ENCODE results near the gene COQ8B. TPM values are rescaled to one million over a fixed set of nuclear protein-coding genes. Genes with fewer than 3 reads are reported as not detected.
"Not testable (repeated sequence)": the region's sequence is repeated elsewhere in the genome, so short reads cannot be mapped to it uniquely, and the experiment has no call there.

COQ8B gene
- total RNA-seq, 1 donor from 2014 or later = 43.9 TPM

- peaks cover 12% of the 10 kb centered on the region for H3K4me1 ChIP-seq
- TF ChIP-seq, protein P1, sequence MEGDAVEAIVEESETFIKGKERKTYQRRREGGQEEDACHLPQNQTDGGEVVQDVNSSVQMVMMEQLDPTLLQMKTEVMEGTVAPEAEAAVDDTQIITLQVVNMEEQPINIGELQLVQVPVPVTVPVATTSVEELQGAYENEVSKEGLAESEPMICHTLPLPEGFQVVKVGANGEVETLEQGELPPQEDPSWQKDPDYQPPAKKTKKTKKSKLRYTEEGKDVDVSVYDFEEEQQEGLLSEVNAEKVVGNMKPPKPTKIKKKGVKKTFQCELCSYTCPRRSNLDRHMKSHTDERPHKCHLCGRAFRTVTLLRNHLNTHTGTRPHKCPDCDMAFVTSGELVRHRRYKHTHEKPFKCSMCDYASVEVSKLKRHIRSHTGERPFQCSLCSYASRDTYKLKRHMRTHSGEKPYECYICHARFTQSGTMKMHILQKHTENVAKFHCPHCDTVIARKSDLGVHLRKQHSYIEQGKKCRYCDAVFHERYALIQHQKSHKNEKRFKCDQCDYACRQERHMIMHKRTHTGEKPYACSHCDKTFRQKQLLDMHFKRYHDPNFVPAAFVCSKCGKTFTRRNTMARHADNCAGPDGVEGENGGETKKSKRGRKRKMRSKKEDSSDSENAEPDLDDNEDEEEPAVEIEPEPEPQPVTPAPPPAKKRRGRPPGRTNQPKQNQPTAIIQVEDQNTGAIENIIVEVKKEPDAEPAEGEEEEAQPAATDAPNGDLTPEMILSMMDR (IDR thresholded peaks at IDR 0.05) = no peak
- ATAC-seq = peak in 1 of 2 donors; percentile 53
- H3K36me3 ChIP-seq = no peaks in the 10 kb centered on the region
- no peak overlapping the region for H3K4me3 ChIP-seq
- peak overlapping the region; percentile 61 for H3K27ac ChIP-seq
- no peaks in the 10 kb centered on the region for H3K9me3 ChIP-seq
- DNase-seq = no peak
- intact Hi-C loops (cut with DNase I) = no loop called here
- H3K27me3 ChIP-seq (ENCODE audit: low read depth) = no peaks in the 10 kb centered on the region
Observed at GRCh38 chr19:40650749-40651305, 65.9 kb downstream of the COQ8B start.

GRCh38 chr19:40649903-40650675 is 66.6 kb downstream of the COQ8B start:
- H3K9me3 ChIP-seq; H3K36me3 ChIP-seq; DNase-seq; H3K27me3 ChIP-seq (ENCODE audit: low read depth); intact Hi-C loops (cut with DNase I); H3K4me3 ChIP-seq; ATAC-seq: not testable (repeated sequence)
- Histone ChIP-seq H3K4me1 (peaks cover 20% of the 10 kb centered on the region), H3K27ac (peak overlapping the region; percentile 61)

DNA sequence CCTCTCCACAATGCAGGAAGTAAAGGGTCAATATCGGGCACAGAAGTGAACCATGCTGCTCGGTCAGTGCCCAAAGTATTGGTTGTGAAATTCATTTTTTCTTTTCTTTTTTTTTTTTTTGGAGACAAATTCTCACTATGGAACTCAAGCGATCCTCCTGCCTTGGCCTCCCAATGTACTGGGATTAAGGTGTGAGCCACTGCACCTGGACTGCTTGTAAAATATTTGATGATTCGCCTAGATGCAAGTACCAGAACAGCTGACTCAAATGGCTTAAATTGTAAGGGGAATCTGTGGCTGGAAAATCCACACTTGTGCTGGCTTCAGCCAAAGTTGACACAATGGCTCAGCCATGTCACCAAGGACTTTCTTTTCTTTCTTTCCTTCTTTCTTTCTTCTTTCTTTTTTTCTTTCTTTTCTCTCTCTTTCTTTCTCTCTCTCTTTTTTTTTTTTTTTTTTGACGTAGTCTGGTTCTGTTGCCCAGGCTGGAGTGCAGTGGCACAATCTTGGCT is 69.9 kb downstream of the COQ8B start:
- ATAC-seq = peak in 1 of 2 donors; percentile 27
- H3K4me3 ChIP-seq = no peak overlapping the region
- no peaks in the 10 kb centered on the region for H3K9me3 ChIP-seq
- no peaks in the 10 kb centered on the region for H3K27me3 ChIP-seq (ENCODE audit: low read depth)
- intact Hi-C loops (cut with DNase I) = no loop called here
- TF ChIP-seq, protein P1 (IDR thresholded peaks at IDR 0.05) = no peak
- DNase-seq = peak; percentile 9
- H3K27ac ChIP-seq = peak overlapping the region; percentile 65
- H3K36me3 ChIP-seq = no peaks in the 10 kb centered on the region
- H3K4me1 ChIP-seq = peaks cover 17% of the 10 kb centered on the region

GRCh38 chr19:40642757-40643305 is 73.9 kb downstream of the COQ8B start:
- intact Hi-C loops (cut with DNase I) = no loop called here
- DNase-seq = no peak
- H3K27me3 ChIP-seq (ENCODE audit: low read depth) = no peaks in the 10 kb centered on the region
- H3K9me3 ChIP-seq = no peaks in the 10 kb centered on the region
- peaks cover 23% of the 10 kb centered on the region for H3K4me1 ChIP-seq
- no peak overlapping the region for H3K4me3 ChIP-seq
- ATAC-seq = no peak
- H3K36me3 ChIP-seq = no peaks in the 10 kb centered on the region
- TF ChIP-seq, protein P1 (IDR thresholded peaks at IDR 0.05) = no peak
- H3K27ac ChIP-seq = no peak overlapping the region

DNA sequence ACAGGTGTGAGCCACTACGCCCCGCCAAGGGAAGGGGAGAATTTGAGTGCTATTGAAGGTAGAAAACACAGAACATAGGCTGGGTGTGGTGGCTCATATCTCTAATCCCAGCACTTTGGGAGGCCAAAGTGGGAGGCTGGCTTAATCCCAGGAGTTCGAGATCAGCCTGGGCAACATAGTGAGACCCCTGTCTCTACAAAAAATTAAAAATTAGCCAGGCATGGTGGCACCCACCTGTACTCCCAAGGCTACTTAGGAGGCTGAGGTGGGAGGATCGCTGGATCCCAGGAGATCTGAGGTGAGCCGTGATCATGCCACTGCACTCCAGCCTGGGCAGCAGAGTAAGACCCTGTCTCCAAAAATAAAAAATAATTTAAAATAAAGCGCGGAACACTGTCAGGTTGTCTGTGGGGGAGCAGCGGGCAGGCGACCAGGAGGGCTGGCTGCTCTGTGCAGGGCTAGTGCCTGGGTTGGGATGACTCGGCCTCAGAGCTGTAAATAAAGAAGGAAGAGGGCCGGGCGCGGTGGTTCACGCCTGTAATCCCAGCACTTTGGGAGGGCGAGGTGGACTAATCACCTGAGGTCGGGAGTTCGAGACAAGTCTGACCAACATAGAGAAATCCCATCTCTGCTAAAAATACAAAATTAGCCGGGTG is 74.5 kb downstream of the COQ8B start:
- intact Hi-C loops (cut with DNase I) = no loop called here
- no peak overlapping the region for H3K27ac ChIP-seq
- H3K36me3 ChIP-seq = no peaks in the 10 kb centered on the region
- no peak overlapping the region for H3K4me3 ChIP-seq
- DNase-seq = no peak
- TF ChIP-seq, protein P1 (IDR thresholded peaks at IDR 0.05) = no peak
- no peaks in the 10 kb centered on the region for H3K9me3 ChIP-seq
- no peaks in the 10 kb centered on the region for H3K27me3 ChIP-seq (ENCODE audit: low read depth)
- peaks cover 23% of the 10 kb centered on the region for H3K4me1 ChIP-seq
- ATAC-seq = no peak

Other genes starting within 250 kb of the COQ8B start
- 0.53 TPM for gene SPTBN4, start 249.9 kb downstream of the COQ8B start, total RNA-seq
- gene SHKBP1, start 140.0 kb downstream of the COQ8B start, total RNA-seq = 91.2 TPM
- gene LTBP4, start 115.5 kb downstream of the COQ8B start, total RNA-seq = 316 TPM
- 17.7 TPM for gene NUMBL, start 26.2 kb downstream of the COQ8B start, total RNA-seq
- gene ITPKC, start 226 bp upstream of the COQ8B start, total RNA-seq = 34.9 TPM
- gene ACTMAP, start 33.6 kb upstream of the COQ8B start, total RNA-seq = 17.6 TPM
- 44.8 TPM for gene SNRPA, start 34.3 kb upstream of the COQ8B start, total RNA-seq
- gene MIA, start 58.6 kb upstream of the COQ8B start, total RNA-seq = 1.7 TPM
- 48.5 TPM for gene RAB4B, start 61.4 kb upstream of the COQ8B start, total RNA-seq
- gene EGLN2, start 82.3 kb upstream of the COQ8B start, total RNA-seq = 188 TPM
- 2.0 TPM for gene CYP2A6, start 133.6 kb upstream of the COQ8B start, total RNA-seq
- gene CYP2A7, start 165.3 kb upstream of the COQ8B start, total RNA-seq = 0.68 TPM